Stimulated activated CD8-positive, alpha-beta memory T cell treated with anti-CD3 and anti-CD28 coated beads, Interleukin-4, amount 100 ng/mL, for 24 hours (primary cell): ENCODE data around the gene LCE3B.

Experiments used
- DNase-seq: peaks from one replicate; pipeline ENCODE4 v3.0.0-alpha.2; 2020; ENCODE audit warnings: low read depth

Gene LCE3B

DNA sequence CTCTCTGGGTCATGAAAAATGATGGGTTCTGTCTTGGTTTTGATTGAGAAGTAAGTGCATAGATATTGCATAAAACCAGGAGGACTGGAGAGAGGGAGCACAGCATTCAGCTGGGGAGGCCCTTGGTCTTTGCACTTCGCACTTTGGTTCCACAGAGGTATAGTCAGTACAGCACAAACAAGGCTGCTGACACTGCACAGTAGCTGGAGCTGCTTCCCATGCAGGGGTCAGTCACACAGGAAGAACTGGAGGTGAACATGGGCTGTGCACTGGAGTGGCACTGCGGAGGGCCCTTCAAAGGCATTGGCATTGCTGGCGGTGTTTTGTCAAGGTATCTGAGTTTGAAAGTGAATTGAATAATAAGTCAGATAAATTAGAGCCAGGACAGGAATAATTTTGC is 45.0 kb downstream of the LCE3B start:
- no peak for DNase-seq

DNA sequence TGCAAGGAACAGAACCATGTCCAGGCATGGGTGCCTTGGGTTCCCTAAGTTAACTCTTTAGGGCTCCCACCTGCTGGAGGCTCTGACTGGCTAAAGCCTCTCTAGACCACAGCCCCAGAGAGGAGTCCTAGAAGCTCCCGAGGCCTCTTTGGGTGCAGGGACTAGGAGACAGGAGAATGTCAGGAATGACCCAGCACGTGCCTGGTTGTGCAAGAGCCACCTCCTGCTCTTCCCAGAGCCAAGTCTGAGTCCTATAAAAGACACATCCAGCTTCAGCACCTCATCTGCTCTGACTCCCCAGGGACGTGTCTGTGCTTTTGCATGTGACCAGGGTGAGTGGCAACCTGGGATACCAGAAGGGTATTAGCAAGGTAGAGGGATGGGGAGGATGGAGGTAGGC is 49.5 kb downstream of the LCE3B start, which contains the start of gene LCE2D:
LCE2D (plus strand) TSS at position 283 of the 400 bp plus-strand sequence. CDS start 726 bp downstream, outside the sequence.
- no peak for DNase-seq
